ENCODE data around the gene UGP2. TPM values are rescaled to one million over a fixed set of nuclear protein-coding genes. Genes with fewer than 3 reads are reported as not detected.

Gene UGP2
- total and polyA plus RNA-seq, 2 donors (not counting 1 experiment from before 2014, with no cell fraction given), result 19.1 to 68.8 TPM

DNA sequence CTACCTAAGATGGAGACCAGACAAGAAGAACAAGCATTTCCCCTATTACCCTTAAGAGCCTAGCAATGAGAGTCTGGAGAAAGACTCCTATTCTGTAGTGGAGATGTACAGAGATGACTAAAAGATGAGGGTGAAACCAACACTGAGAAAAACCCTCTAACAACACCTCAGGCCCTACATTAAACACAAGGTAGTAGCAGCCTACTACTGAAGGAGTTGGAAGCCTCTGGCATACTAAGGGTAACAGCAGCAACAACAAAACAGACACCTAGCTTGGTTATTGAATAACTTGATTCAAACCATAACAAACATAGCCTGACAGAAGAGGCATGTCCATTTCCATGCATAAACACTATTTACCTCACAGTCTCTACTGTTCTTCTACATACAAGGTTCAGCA, 60.5 kb downstream of the UGP2 start:
- H3K4me1 ChIP-seq (ENCODE audit: control insufficient read depth in 2 of 2, insufficient read depth in 2 of 2, low read length in 2 of 2), result no peaks in the 10 kb centered on the region
- DNase-seq (no peak), ATAC-seq (ENCODE audit: low read depth) (no peak)
- peaks cover 6% of the 10 kb centered on the region for H3K9me3 Mint-ChIP-seq (ENCODE audit: insufficient read depth)
- H3K27ac ChIP-seq (ENCODE audit: low read length in 2 of 2), result no peak overlapping the region
- H3K4me1 Mint-ChIP-seq, result peaks cover 4% of the 10 kb centered on the region
- no peaks in the 10 kb centered on the region for H3K27me3 ChIP-seq (replicated peaks in 1 of 4; ENCODE audit: control extremely low read depth in 1 of 4, control insufficient read depth in 3 of 4, insufficient read depth in 4 of 4, low read length in 3 of 4)
- no peak overlapping the region for H3K4me3 ChIP-seq (ENCODE audit: control extremely low read depth in 1 of 5, extremely low read depth in 1 of 5, insufficient read depth in 1 of 5, low read depth in 2 of 5, low read length in 4 of 5)
- ChIA-PET CTCF (no interaction called here), POLR2A (no interaction called here)
- intact Hi-C loops (cut with micrococcal nuclease), result no loop called here
- no peak overlapping the region for H3K9ac ChIP-seq (ENCODE audit: low read length)
- peaks cover 13 to 23% of the 10 kb centered on the region in 2 experiments for H3K36me3 ChIP-seq (replicated peaks in 1 of 2; ENCODE audit: control extremely low read depth in 1 of 2, control insufficient read depth in 1 of 2, extremely low read depth in 1 of 2, insufficient read depth in 2 of 2, low read length in 1 of 2)
- H3K9me3 ChIP-seq (ENCODE audit: control extremely low read depth in 1 of 3, control insufficient read depth in 2 of 3, insufficient read depth in 1 of 3, low read length in 2 of 3), result peaks cover 4 to 14% (median 5%) of the 10 kb centered on the region in 3 donors
- no peaks in the 10 kb centered on the region for H4K20me1 ChIP-seq (ENCODE audit: control insufficient read depth, insufficient read depth, low read length, poor library complexity, severe bottlenecking)
- no peaks in the 10 kb centered on the region for H3K27me3 Mint-ChIP-seq
- H3K27ac Mint-ChIP-seq, result no peak overlapping the region
- H3K79me2 ChIP-seq (ENCODE audit: control insufficient read depth, insufficient read depth, low read length), result no peaks in the 10 kb centered on the region
- H3K4me3 Mint-ChIP-seq, result no peak overlapping the region
- TF ChIP-seq, protein P1, sequence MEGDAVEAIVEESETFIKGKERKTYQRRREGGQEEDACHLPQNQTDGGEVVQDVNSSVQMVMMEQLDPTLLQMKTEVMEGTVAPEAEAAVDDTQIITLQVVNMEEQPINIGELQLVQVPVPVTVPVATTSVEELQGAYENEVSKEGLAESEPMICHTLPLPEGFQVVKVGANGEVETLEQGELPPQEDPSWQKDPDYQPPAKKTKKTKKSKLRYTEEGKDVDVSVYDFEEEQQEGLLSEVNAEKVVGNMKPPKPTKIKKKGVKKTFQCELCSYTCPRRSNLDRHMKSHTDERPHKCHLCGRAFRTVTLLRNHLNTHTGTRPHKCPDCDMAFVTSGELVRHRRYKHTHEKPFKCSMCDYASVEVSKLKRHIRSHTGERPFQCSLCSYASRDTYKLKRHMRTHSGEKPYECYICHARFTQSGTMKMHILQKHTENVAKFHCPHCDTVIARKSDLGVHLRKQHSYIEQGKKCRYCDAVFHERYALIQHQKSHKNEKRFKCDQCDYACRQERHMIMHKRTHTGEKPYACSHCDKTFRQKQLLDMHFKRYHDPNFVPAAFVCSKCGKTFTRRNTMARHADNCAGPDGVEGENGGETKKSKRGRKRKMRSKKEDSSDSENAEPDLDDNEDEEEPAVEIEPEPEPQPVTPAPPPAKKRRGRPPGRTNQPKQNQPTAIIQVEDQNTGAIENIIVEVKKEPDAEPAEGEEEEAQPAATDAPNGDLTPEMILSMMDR (IDR thresholded peaks at IDR 0.05), result no peak
- H3K4me2 ChIP-seq (replicated peaks; ENCODE audit: low read depth, low read length, poor library complexity, severe bottlenecking), result no peak overlapping the region
- no peak overlapping the region for H2AFZ ChIP-seq (ENCODE audit: insufficient read depth, low read depth, low read length, poor library complexity, severe bottlenecking)

DNA sequence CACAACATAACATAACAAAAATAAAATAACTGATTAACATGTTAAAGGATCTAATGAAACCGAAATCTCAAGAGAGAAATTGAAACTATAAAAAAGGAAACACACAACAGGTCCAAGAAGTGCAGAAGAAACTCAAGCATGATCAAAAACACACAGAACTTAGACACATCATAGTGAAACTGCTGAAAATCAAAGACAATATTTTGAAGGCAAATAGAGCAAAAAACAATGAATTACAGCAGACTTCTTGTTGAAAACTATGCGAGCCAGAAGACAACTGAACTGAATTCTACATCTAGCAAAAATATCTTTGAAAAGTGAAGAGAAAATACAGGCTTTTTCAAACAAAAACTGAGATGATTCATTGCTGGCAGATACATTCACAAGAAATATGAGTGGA, 61.3 kb downstream of the UGP2 start:
- H3K27ac Mint-ChIP-seq, result peak overlapping the region; percentile 17
- Histone ChIP-seq H3K4me1 (ENCODE audit: control insufficient read depth in 2 of 2, insufficient read depth in 2 of 2, low read length in 2 of 2) (no peaks in the 10 kb centered on the region), H3K27me3 (replicated peaks in 1 of 4; ENCODE audit: control extremely low read depth in 1 of 4, control insufficient read depth in 3 of 4, insufficient read depth in 4 of 4, low read length in 3 of 4) (no peaks in the 10 kb centered on the region), H3K9me3 (ENCODE audit: control extremely low read depth in 1 of 3, control insufficient read depth in 2 of 3, insufficient read depth in 1 of 3, low read length in 2 of 3) (peaks cover 4 to 14% (median 5%) of the 10 kb centered on the region in 3 donors), H3K9ac (ENCODE audit: low read length) (no peak overlapping the region), H3K4me3 (ENCODE audit: control extremely low read depth in 1 of 5, extremely low read depth in 1 of 5, insufficient read depth in 1 of 5, low read depth in 2 of 5, low read length in 4 of 5) (no peak overlapping the region), H4K20me1 (ENCODE audit: control insufficient read depth, insufficient read depth, low read length, poor library complexity, severe bottlenecking) (no peaks in the 10 kb centered on the region), H3K27ac (ENCODE audit: low read length in 2 of 2) (no peak overlapping the region), H3K79me2 (ENCODE audit: control insufficient read depth, insufficient read depth, low read length) (no peaks in the 10 kb centered on the region), H2AFZ (ENCODE audit: insufficient read depth, low read depth, low read length, poor library complexity, severe bottlenecking) (no peak overlapping the region), H3K36me3 (replicated peaks in 1 of 2; ENCODE audit: control extremely low read depth in 1 of 2, control insufficient read depth in 1 of 2, extremely low read depth in 1 of 2, insufficient read depth in 2 of 2, low read length in 1 of 2) (peaks cover 12 to 17% of the 10 kb centered on the region in 2 experiments), H3K4me2 (replicated peaks; ENCODE audit: low read depth, low read length, poor library complexity, severe bottlenecking) (no peak overlapping the region)
- intact Hi-C loops (cut with micrococcal nuclease), result no loop called here
- no peak overlapping the region for H3K4me3 Mint-ChIP-seq
- WGBS (ENCODE audit: insufficient coverage), result no CpG with 5 or more reads among the region's 2 CpGs
- DNase-seq (peak; percentile 8), ATAC-seq (ENCODE audit: low read depth) (no peak)
- no peak for TF ChIP-seq EZH2 (IDR thresholded peaks at IDR 0.05; ENCODE audit: borderline replicate concordance, insufficient read depth, low read depth, low read length, poor library complexity, severe bottlenecking)
- TF ChIP-seq, protein P1 (IDR thresholded peaks at IDR 0.05), result no peak
- peaks cover 4% of the 10 kb centered on the region for H3K4me1 Mint-ChIP-seq
- CTCF ChIA-PET, result no interaction called here
- POLR2A ChIA-PET, result no interaction called here
- no peaks in the 10 kb centered on the region for H3K27me3 Mint-ChIP-seq
- H3K9me3 Mint-ChIP-seq (ENCODE audit: insufficient read depth), result peaks cover 6% of the 10 kb centered on the region

Measured in B cell (primary cell).